ENCODE data around the gene WDR88. TPM values are rescaled to one million over a fixed set of nuclear protein-coding genes. Genes with fewer than 3 reads are reported as not detected.

WDR88 gene
- total and polyA plus RNA-seq, 2 donors (not counting 3 experiments of a cell fraction or from before 2014, with no cell fraction given): not detected

GRCh38 chr19:33134571-33135041, 2.7 kb downstream of the WDR88 start:
- no TSS peak for BruUV-seq (replicated peaks)
- dilution Hi-C loops (cut with MboI; ENCODE audit: extremely low pct_ligation_motif_present, low sequenced_read_pairs): no loop called here
- Histone ChIP-seq H3K9me1 (replicated peaks; ENCODE audit: control insufficient read depth, extremely low read depth, insufficient read depth, low read length) (no peaks in the 10 kb centered on the region), H3K4me1 (ENCODE audit: control insufficient read depth, extremely low read depth, insufficient read depth, low read length) (no peaks in the 10 kb centered on the region), H3K27ac (ENCODE audit: insufficient read depth, low read depth, low read length) (no peak overlapping the region), H2AFZ (ENCODE audit: low read depth, low read length) (no peak overlapping the region), H3K27me3 (ENCODE audit: control insufficient read depth in 2 of 2, insufficient read depth in 2 of 2, low read length in 2 of 2) (peaks cover 0 to 2% of the 10 kb centered on the region in 2 experiments), H3K9me3 (replicated peaks; ENCODE audit: control insufficient read depth, insufficient read depth, low read length) (no peaks in the 10 kb centered on the region), H3K79me2 (ENCODE audit: control insufficient read depth, insufficient read depth, low read length) (no peaks in the 10 kb centered on the region), H3K4me2 (ENCODE audit: insufficient read depth, low read length) (no peak overlapping the region), H3K36me3 (ENCODE audit: control insufficient read depth in 2 of 2, extremely low read depth in 1 of 2, insufficient read depth in 2 of 2, low read length in 2 of 2) (peaks cover 0 to 2% of the 10 kb centered on the region in 2 experiments), H3K9ac (replicated peaks; ENCODE audit: extremely low read depth, insufficient read depth, low read length) (no peak overlapping the region), H4K20me1 (replicated peaks; ENCODE audit: control insufficient read depth, extremely low read depth, insufficient read depth, low read length) (no peaks in the 10 kb centered on the region), H3K4me3 (replicated peaks in 1 of 3; ENCODE audit: insufficient read depth in 1 of 3, low read depth in 1 of 3, low read length in 3 of 3) (no peak overlapping the region)
- TF ChIP-seq FOS (IDR thresholded peaks at IDR 0.05; ENCODE audit: borderline replicate concordance, insufficient read depth, low read length) (no peak), MYC (IDR thresholded peaks at IDR 0.05; ENCODE audit: low read depth, low read length) (no peak), JUN (IDR thresholded peaks at IDR 0.05; ENCODE audit: borderline replicate concordance, insufficient read depth, insufficient read length, low read depth) (no peak), POLR2A (IDR thresholded peaks at IDR 0.05; ENCODE audit: low read depth, low read length) (no peak), CTCF (IDR thresholded peaks at IDR 0.05; ENCODE audit: extremely low read depth in 1 of 2, insufficient read depth in 1 of 2, low read depth in 1 of 2, low read length in 2 of 2) (no peak), POLR2AphosphoS5 (IDR thresholded peaks at IDR 0.05; ENCODE audit: insufficient read depth, low read depth, low read length) (no peak), GATA2 (IDR thresholded peaks at IDR 0.05; ENCODE audit: insufficient read depth, insufficient read length, low read depth, low read length) (no peak), EZH2 (IDR thresholded peaks at IDR 0.05; ENCODE audit: borderline replicate concordance, low read depth, low read length, severe bottlenecking) (no peak), MAX (IDR thresholded peaks at IDR 0.05; ENCODE audit: insufficient read depth, insufficient read length) (no peak)
- FAIRE-seq (no peak), DNase-seq (ENCODE audit: low read depth, low spot score) (no peak)
- POLR2A ChIA-PET: no interaction called here
- CTCF ChIA-PET: interaction anchor here (0.7 to 1.7 kb wide), 2 partner anchors 9 to 49 kb away, joined by 3 to 7 read pairs; no protein-coding TSS in a partner anchor
- intact Hi-C loops (cut with micrococcal nuclease): no loop called here
